OCI-LY3 (cell line): ENCODE measurements around the gene GALNTL6.

Source experiments
- CTCF ChIP-seq: fragments of 200-600, 300-600 bp; sonication (generic); IDR thresholded peaks from 2 replicates; pipeline ENCODE4 v1.5.1; 2014; ENCODE audit warnings: antibody characterized with exemption, low read length, low read depth
- EZH2phosphoT487 ChIP-seq: fragments of 200-600 bp; shearing (Covaris generic); IDR thresholded peaks from 2 replicates; pipeline ENCODE4 v1.6.1; 2018; ENCODE audit warnings: antibody characterized with exemption, mixed run types, low read depth

DNA sequence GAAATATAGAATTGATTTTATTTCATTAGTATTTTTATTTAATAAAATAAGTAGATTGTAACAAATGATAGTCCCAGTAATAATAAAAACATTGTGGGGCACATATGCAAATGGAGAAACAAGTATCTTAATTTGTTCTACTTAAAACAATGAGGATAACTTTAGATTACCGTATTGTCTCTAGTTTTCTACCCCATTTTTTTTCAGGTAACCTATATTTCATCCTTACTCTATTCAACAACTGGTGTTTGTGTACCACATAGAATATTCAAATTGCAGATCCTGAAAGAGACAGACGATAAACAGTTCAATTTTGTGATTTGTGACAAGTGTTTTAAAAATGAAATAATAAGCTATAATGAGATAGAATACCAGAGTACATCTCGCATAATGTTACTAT is 671.8 kb downstream of the GALNTL6 start:
- TF ChIP-seq CTCF (no peak), EZH2phosphoT487 (no peak)
